Measurements from ENCODE around the gene RIPK4. TPM values are rescaled to one million over a fixed set of nuclear protein-coding genes. Genes with fewer than 3 reads are reported as not detected.
A peak's percentile ranks its signal among the peaks of the same experiment; 100 is the strongest.

Gene RIPK4
- total RNA-seq, 1 experiment from 2014 or later, result 252 TPM

DNA sequence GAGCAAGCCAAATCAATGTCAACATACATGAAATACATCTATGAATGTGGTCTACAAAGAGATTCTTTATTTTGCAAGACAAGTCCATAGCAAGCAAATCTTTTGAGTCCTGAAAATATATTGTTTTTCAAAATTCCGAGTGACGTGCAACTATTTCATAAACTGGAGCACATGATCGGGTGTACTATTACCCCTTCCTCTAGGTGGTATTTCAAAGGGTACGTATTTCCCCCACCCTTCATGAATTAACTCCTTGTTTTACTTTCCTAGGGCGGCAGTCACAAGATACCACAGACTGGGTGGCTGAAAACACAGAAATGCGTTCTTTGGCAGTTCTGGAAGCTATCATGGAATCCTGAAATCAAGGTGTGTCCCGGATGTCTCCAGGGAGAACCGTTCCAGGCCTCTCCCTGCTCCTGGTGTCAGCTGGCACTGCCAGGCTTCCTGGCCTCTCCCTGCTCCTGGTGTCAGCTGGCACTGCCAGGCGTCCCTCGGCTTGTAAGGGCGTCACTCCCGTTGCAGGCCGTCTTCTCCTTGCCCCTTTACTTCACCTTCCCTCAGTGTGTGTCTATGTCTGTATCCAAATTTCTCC, 55.3 kb downstream of the RIPK4 start:
- ATAC-seq (no peak), DNase-seq (no peak)
- H3K4me2 ChIP-seq (ENCODE audit: low read length), result no peak overlapping the region
- POLR2A ChIA-PET (ENCODE audit: unreplicated experiment), result no interaction called here
- CTCF ChIA-PET, result no interaction called here
- no peak overlapping the region for H3K9ac ChIP-seq (ENCODE audit: low read length)
- TF ChIP-seq EZH2phosphoT487 (IDR thresholded peaks at IDR 0.05; ENCODE audit: borderline replicate concordance, low read length), result no peak
- no peak for TF ChIP-seq EZH2 (IDR thresholded peaks at IDR 0.05; ENCODE audit: low read length, unreplicated experiment)
- TF ChIP-seq, protein P1, sequence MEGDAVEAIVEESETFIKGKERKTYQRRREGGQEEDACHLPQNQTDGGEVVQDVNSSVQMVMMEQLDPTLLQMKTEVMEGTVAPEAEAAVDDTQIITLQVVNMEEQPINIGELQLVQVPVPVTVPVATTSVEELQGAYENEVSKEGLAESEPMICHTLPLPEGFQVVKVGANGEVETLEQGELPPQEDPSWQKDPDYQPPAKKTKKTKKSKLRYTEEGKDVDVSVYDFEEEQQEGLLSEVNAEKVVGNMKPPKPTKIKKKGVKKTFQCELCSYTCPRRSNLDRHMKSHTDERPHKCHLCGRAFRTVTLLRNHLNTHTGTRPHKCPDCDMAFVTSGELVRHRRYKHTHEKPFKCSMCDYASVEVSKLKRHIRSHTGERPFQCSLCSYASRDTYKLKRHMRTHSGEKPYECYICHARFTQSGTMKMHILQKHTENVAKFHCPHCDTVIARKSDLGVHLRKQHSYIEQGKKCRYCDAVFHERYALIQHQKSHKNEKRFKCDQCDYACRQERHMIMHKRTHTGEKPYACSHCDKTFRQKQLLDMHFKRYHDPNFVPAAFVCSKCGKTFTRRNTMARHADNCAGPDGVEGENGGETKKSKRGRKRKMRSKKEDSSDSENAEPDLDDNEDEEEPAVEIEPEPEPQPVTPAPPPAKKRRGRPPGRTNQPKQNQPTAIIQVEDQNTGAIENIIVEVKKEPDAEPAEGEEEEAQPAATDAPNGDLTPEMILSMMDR (conservative IDR thresholded peaks at IDR 0.05; ENCODE audit: low read depth, low read length), result no peak
- no TSS peak for BruUV-seq (replicated peaks)
- H3K79me2 ChIP-seq (ENCODE audit: low read length), result no peaks in the 10 kb centered on the region
- no peaks in the 10 kb centered on the region for H4K20me1 ChIP-seq (ENCODE audit: low read length)
- H3K36me3 ChIP-seq (ENCODE audit: low read depth, low read length), result no peaks in the 10 kb centered on the region
- H3K9me3 ChIP-seq (ENCODE audit: low read length), result no peaks in the 10 kb centered on the region
- H3K9me2 ChIP-seq (replicated peaks; ENCODE audit: low read length), result no peaks in the 10 kb centered on the region
- no peak overlapping the region for H3K27ac ChIP-seq (ENCODE audit: low read length)
- H3K4me1 ChIP-seq (ENCODE audit: insufficient read depth, low read length), result peaks cover 34% of the 10 kb centered on the region
- H3K27me3 ChIP-seq (ENCODE audit: low read length), result no peaks in the 10 kb centered on the region
- H3F3A ChIP-seq (ENCODE audit: low read length, unreplicated experiment), result no peaks in the 10 kb centered on the region
- intact Hi-C loops (cut with micrococcal nuclease), result no loop called here
- no peak overlapping the region for H2AFZ ChIP-seq (ENCODE audit: low read length)
- no peak overlapping the region for H3K4me3 ChIP-seq (ENCODE audit: low read length)

DNA sequence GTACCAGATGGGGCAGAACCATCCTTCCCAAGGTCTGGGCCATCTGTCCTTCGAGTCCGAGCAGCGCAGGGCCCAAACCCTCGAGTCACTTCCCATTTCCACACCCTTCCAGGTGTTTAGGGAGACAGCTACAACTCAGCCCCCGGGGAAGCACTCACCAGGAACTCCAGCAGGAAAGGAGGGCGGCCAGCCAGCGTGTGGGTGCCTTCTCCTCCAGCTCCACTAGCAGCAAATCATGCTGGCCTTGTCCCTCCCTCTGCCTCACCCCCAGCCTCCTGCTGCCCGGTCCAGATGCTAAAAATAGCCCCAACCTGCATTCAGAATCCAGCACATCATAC, 56.1 kb downstream of the RIPK4 start:
- peaks cover 34% of the 10 kb centered on the region for H3K4me1 ChIP-seq (ENCODE audit: insufficient read depth, low read length)
- TF ChIP-seq EZH2phosphoT487 (IDR thresholded peaks at IDR 0.05; ENCODE audit: borderline replicate concordance, low read length), result no peak
- TF ChIP-seq, protein P1 (conservative IDR thresholded peaks at IDR 0.05; ENCODE audit: low read depth, low read length), result no peak
- no peak for TF ChIP-seq EZH2 (IDR thresholded peaks at IDR 0.05; ENCODE audit: low read length, unreplicated experiment)
- no peaks in the 10 kb centered on the region for H3K79me2 ChIP-seq (ENCODE audit: low read length)
- no peak for DNase-seq
- no peak overlapping the region for H3K4me3 ChIP-seq (ENCODE audit: low read length)
- no peaks in the 10 kb centered on the region for H3K27me3 ChIP-seq (ENCODE audit: low read length)
- ChIA-PET CTCF (no interaction called here), POLR2A (ENCODE audit: unreplicated experiment) (no interaction called here)
- H3F3A ChIP-seq (ENCODE audit: low read length, unreplicated experiment), result no peaks in the 10 kb centered on the region
- ATAC-seq, result no peak
- H3K36me3 ChIP-seq (ENCODE audit: low read depth, low read length), result no peaks in the 10 kb centered on the region
- H2AFZ ChIP-seq (ENCODE audit: low read length), result no peak overlapping the region
- H4K20me1 ChIP-seq (ENCODE audit: low read length), result no peaks in the 10 kb centered on the region
- intact Hi-C loops (cut with micrococcal nuclease), result no loop called here
- no peaks in the 10 kb centered on the region for H3K9me2 ChIP-seq (replicated peaks; ENCODE audit: low read length)
- BruUV-seq (replicated peaks), result no TSS peak
- H3K9me3 ChIP-seq (ENCODE audit: low read length), result no peaks in the 10 kb centered on the region
- H3K9ac ChIP-seq (ENCODE audit: low read length), result no peak overlapping the region
- no peak overlapping the region for H3K27ac ChIP-seq (ENCODE audit: low read length)
- no peak overlapping the region for H3K4me2 ChIP-seq (ENCODE audit: low read length)

DNA sequence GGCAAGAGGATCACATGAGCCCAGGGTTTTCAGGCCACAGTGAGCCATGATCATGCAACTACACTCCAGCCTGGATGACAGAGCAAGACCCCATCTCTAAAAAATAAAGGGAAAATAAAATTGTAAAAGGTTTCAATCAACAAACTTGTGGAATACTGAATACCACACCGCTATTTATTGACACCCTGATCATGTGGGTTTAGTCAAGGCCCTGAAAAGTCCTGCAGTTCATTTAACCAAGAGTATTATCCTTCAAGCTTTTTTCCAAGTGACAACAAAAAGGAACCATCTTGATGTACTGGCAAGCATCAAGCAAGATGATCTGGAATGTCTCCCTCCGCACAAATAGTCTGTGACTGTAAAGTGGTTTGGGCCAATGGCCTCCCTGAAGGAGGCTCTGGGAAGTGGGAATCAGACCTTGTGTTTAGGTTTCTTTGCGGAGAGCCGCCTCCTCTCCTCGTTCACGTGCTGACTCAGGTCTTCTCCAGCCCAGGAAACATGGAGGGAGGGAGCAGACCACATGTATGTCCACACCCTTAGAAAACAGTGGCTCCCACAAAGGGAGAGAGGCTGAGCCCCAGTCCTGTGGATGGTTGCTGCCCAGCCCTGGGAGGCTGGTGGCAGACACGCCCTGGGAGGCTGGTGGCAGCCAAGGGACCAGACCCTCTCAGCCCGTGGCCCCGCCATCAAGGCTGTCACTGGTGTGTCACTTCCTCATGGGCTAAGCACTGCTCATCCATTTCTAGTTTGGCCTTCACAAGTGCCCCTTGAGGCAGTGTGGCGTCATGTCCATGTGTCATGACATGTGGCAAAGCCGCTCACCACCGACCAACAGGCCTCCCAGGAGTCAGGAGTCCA, 56.7 kb downstream of the RIPK4 start:
- POLR2A ChIA-PET (ENCODE audit: unreplicated experiment), result no interaction called here
- TF ChIP-seq EZH2phosphoT487 (IDR thresholded peaks at IDR 0.05; ENCODE audit: borderline replicate concordance, low read length), result no peak
- TF ChIP-seq EZH2 (IDR thresholded peaks at IDR 0.05; ENCODE audit: low read length, unreplicated experiment), result no peak
- TF ChIP-seq, protein P1 (conservative IDR thresholded peaks at IDR 0.05; ENCODE audit: low read depth, low read length), result no peak

More for the DNA sequence above, 56.7 kb downstream of the RIPK4 start:
- DNase-seq, result no peak
- no peak overlapping the region for H3K9ac ChIP-seq (ENCODE audit: low read length)
- no peaks in the 10 kb centered on the region for H3K27me3 ChIP-seq (ENCODE audit: low read length)
- no peaks in the 10 kb centered on the region for H4K20me1 ChIP-seq (ENCODE audit: low read length)
- H3K4me3 ChIP-seq (ENCODE audit: low read length), result no peak overlapping the region
- no peaks in the 10 kb centered on the region for H3K36me3 ChIP-seq (ENCODE audit: low read depth, low read length)
- CTCF ChIA-PET, result no interaction called here
- BruUV-seq (replicated peaks), result no TSS peak
- peaks cover 34% of the 10 kb centered on the region for H3K4me1 ChIP-seq (ENCODE audit: insufficient read depth, low read length)
- intact Hi-C loops (cut with micrococcal nuclease), result no loop called here
- H3K4me2 ChIP-seq (ENCODE audit: low read length), result no peak overlapping the region
- H2AFZ ChIP-seq (ENCODE audit: low read length), result no peak overlapping the region
- no peaks in the 10 kb centered on the region for H3K9me3 ChIP-seq (ENCODE audit: low read length)
- no peaks in the 10 kb centered on the region for H3K9me2 ChIP-seq (replicated peaks; ENCODE audit: low read length)
- no peak overlapping the region for H3K27ac ChIP-seq (ENCODE audit: low read length)
- peak; percentile 16 for ATAC-seq
- H3K79me2 ChIP-seq (ENCODE audit: low read length), result 0 out of 2 replicates have a peak, but pooled peaks cover under 1% of the 10 kb centered on the region
- H3F3A ChIP-seq (ENCODE audit: low read length, unreplicated experiment), result no peaks in the 10 kb centered on the region
